IMR-90 (cell line): ENCODE measurements around the gene COL4A5. TPM values are rescaled to one million over a fixed set of nuclear protein-coding genes. Genes with fewer than 3 reads are reported as not detected.

Experiments
- ATAC-seq: fragments of 200-7000 bp; cut with Tn5 transposase; 2 replicates; pipeline ENCODE4 v1.9.1; 2020; ENCODE audit warnings: low read depth, mild to moderate bottlenecking, moderate library complexity
- BruUV-seq: library from RNA; stranded (reverse); fragments of 400-500 nt; replicated peaks from 2 replicates; lab custom pipeline; 2021; lab: Mats Ljungman, UMichigan
- CTCF ChIA-PET: fragments of 300-600 bp; formaldehyde crosslinking; extraction: SDS; loops from one replicate; lab custom pipeline; 2021; ENCODE audit warnings: antibody characterized with exemption; lab: Yijun Ruan, JAX
- POLR2A ChIA-PET: fragments of 300-600 bp; sonication (Branson Sonifier 250); formaldehyde crosslinking; loops from one replicate; lab custom pipeline; 2022; ENCODE audit warnings: antibody characterized with exemption; ENCODE audit not compliant: unreplicated experiment; lab: Charles Lee
- DNase-seq: peaks from one replicate; pipeline ENCODE4 v3.0.0; 2013
- H2AFZ ChIP-seq: replicated peaks from 2 replicates; pipeline ENCODE3; 2013; ENCODE audit warnings: low read length, mild to moderate bottlenecking; ENCODE audit not compliant: poor library complexity
- H2AK5ac ChIP-seq: 2 replicates; pipeline ENCODE4 v1.6.1; 2013; ENCODE audit warnings: low read depth, low read length, inconsistent platforms
- H2AK9ac ChIP-seq: replicated peaks from 2 replicates; pipeline ENCODE3; 2013; ENCODE audit warnings: mild to moderate bottlenecking, low read depth, low read length, moderate library complexity; ENCODE audit not compliant: poor library complexity
- H2BK120ac ChIP-seq: 2 replicates; pipeline ENCODE4 v1.6.1; 2013; ENCODE audit warnings: low read depth, low read length, inconsistent platforms
- H2BK15ac ChIP-seq: 3 replicates; pipeline ENCODE4 v1.6.1; 2013; ENCODE audit warnings: low read depth, low read length, inconsistent platforms
- H2BK20ac ChIP-seq: 2 replicates; pipeline ENCODE4 v1.6.1; 2013; ENCODE audit warnings: low read depth, mild to moderate bottlenecking, inconsistent platforms, low read length, moderate library complexity
- H2BK5ac ChIP-seq: 2 replicates; pipeline ENCODE4 v1.6.1; 2013; ENCODE audit warnings: mild to moderate bottlenecking, low read depth, low read length, inconsistent platforms; ENCODE audit not compliant: poor library complexity, severe bottlenecking
- H3K14ac ChIP-seq: replicated peaks from 2 replicates; pipeline ENCODE4 v1.6.1; 2013; ENCODE audit warnings: low read depth, low read length, inconsistent platforms
- H3K18ac ChIP-seq: 2 replicates; pipeline ENCODE4 v1.6.1; 2013; ENCODE audit warnings: low read depth, low read length, control low read depth
- H3K23ac ChIP-seq: 2 replicates; pipeline ENCODE4 v1.6.1; 2013; ENCODE audit warnings: low read depth, low read length, inconsistent platforms
- H3K27ac ChIP-seq: 2 replicates; pipeline ENCODE4 v1.5.1; 2013; ENCODE audit warnings: mild to moderate bottlenecking, control low read depth, low read length; ENCODE audit not compliant: insufficient read depth
- H3K27me3 ChIP-seq: 2 replicates; pipeline ENCODE4 v1.6.1; 2013; ENCODE audit warnings: low read length; ENCODE audit not compliant: control insufficient read depth, insufficient read depth
- H3K36me3 ChIP-seq: 2 replicates; pipeline ENCODE4 v1.6.1; 2013; ENCODE audit warnings: low read length, mixed read lengths; ENCODE audit not compliant: control insufficient read depth, insufficient read depth
- H3K4ac ChIP-seq: 2 replicates; pipeline ENCODE4 v1.6.1; 2013; ENCODE audit warnings: low read depth, low read length, inconsistent platforms
- H3K4me1 ChIP-seq: 2 replicates; pipeline ENCODE4 v1.6.1; 2013; ENCODE audit warnings: low read length, mixed read lengths; ENCODE audit not compliant: control insufficient read depth, insufficient read depth
- H3K4me2 ChIP-seq: 2 replicates; pipeline ENCODE4 v1.6.1; 2013; ENCODE audit warnings: low read depth, mild to moderate bottlenecking, control low read depth, low read length, moderate library complexity
- H3K4me3 ChIP-seq: 2 replicates; pipeline ENCODE4 v1.5.1; 2013; ENCODE audit warnings: low read depth, mild to moderate bottlenecking, control low read depth, low read length, moderate library complexity; ENCODE audit not compliant: insufficient read depth
- H3K56ac ChIP-seq: 2 replicates; pipeline ENCODE4 v1.6.1; 2013; ENCODE audit warnings: low read length, inconsistent platforms; ENCODE audit not compliant: insufficient read depth; ENCODE audit errors: extremely low read depth
- H3K79me1 ChIP-seq, 2 experiments: 2 replicates each; pipeline ENCODE4 v1.6.1; 2013; ENCODE audit warnings: low read length in 2 of 2, inconsistent platforms in 1 of 2, low read depth in 1 of 2
- H3K9ac ChIP-seq: 2 replicates; pipeline ENCODE4 v1.6.1; 2013; ENCODE audit warnings: low read depth, low read length, control low read depth
- H3K9me1 ChIP-seq: 2 replicates; pipeline ENCODE4 v1.6.1; 2013; ENCODE audit warnings: low read length, inconsistent platforms; ENCODE audit not compliant: insufficient read depth
- H3K9me3 ChIP-seq: 2 replicates; pipeline ENCODE4 v1.6.1; 2013; ENCODE audit warnings: low read length; ENCODE audit not compliant: control insufficient read depth, insufficient read depth
- H4K20me1 ChIP-seq: 2 replicates; pipeline ENCODE4 v1.6.1; 2013; ENCODE audit warnings: low read length, inconsistent platforms; ENCODE audit not compliant: insufficient read depth
- H4K5ac ChIP-seq: 2 replicates; pipeline ENCODE4 v1.6.1; 2013; ENCODE audit warnings: mild to moderate bottlenecking, low read depth, low read length, control low read depth
- H4K8ac ChIP-seq, 2 experiments: 2 replicates each; pipeline ENCODE4 v1.6.1; 2013; ENCODE audit warnings: low read depth in 2 of 2, low read length in 2 of 2, control low read depth in 1 of 2, inconsistent platforms in 1 of 2
- H4K91ac ChIP-seq: 2 replicates; pipeline ENCODE4 v1.6.1; 2013; ENCODE audit warnings: low read depth, low read length, inconsistent platforms; ENCODE audit not compliant: insufficient read depth
- CEBPB ChIP-seq: IDR thresholded peaks from 2 replicates; pipeline ENCODE4 v1.6.1; 2012; ENCODE audit warnings: low read depth, low read length, improper control_type of control experiment
- MAZ ChIP-seq: IDR thresholded peaks from 2 replicates; pipeline ENCODE4 v1.6.1; 2012; ENCODE audit warnings: low read depth, mild to moderate bottlenecking, low read length, improper control_type of control experiment, moderate library complexity, borderline replicate concordance
- MXI1 ChIP-seq: IDR thresholded peaks from 2 replicates; pipeline ENCODE4 v1.6.1; 2012; ENCODE audit warnings: low read depth, mild to moderate bottlenecking, low read length, moderate library complexity, borderline replicate concordance
- POLR2A ChIP-seq: IDR thresholded peaks from 2 replicates; pipeline ENCODE4 v1.6.1; 2012; ENCODE audit warnings: mild to moderate bottlenecking, low read depth, low read length
- RFX5 ChIP-seq: IDR thresholded peaks from 2 replicates; pipeline ENCODE4 v1.8.0; 2012; ENCODE audit warnings: low read depth, mild to moderate bottlenecking, low read length, moderate library complexity
- WGBS, 2 experiments: methylation state at CpG; one replicate each; pipeline versions ENCODE4 v1.1.5 to v1.1.7; 2013; ENCODE audit warnings: missing lambda C conversion rate in 2 of 2; ENCODE audit not compliant: insufficient read length in 1 of 2; ENCODE audit errors: extremely low coverage in 2 of 2; 5-methylcytosine and 5-hydroxymethylcytosine counted together
- dilution Hi-C: fragments of 300-500 bp; cut with HindIII; formaldehyde crosslinking; loops from one replicate; pipeline ENCODE4 v1.14.3; 2018; ENCODE audit warnings: low sequenced_read_pairs; ENCODE audit not compliant: unreplicated experiment
- in situ Hi-C: fragments of 300-500 bp; cut with MboI; formaldehyde crosslinking; loops from 3 replicates; pipeline ENCODE4 v1.14.3; 2019; ENCODE audit warnings: low sequenced_read_pairs, inconsistent platforms, mixed read lengths
- intact Hi-C: fragments of 100-400 bp; cut with micrococcal nuclease; formaldehyde crosslinking; loops from 2 replicates; pipeline ENCODE4 v1.10.0; 2022
- polyA plus RNA-seq, 3 experiments: library from polyadenylated mRNA; depleted of rRNA; stranded (reverse); fragments of >200 nt; gene quantifications; 2 replicates each; pipeline ENCODE4 v1.2.3, GENCODE V29; 2012; ENCODE audit warnings: low replicate concordance in 1 of 3
- total RNA-seq: library from RNA; depleted of rRNA; stranded (reverse); fragments of >200 nt; gene quantifications from 2 replicates; pipeline ENCODE4 v1.2.3, GENCODE V29; 2012
- TF ChIP-seq, protein P1 (sequence below): conservative IDR thresholded peaks from 2 replicates; pipeline ENCODE4 v1.5.1; 2012; ENCODE audit warnings: mild to moderate bottlenecking, low read depth, low read length, improper control_type of control experiment
- TF ChIP-seq, protein P2 (sequence below): fragments of 150-350 bp; IDR thresholded peaks from 2 replicates; pipeline ENCODE4 v1.6.1; 2016; ENCODE audit warnings: low read depth, mild to moderate bottlenecking, low read length, moderate library complexity, borderline replicate concordance

Gene COL4A5
- total and polyA plus RNA-seq, 2 of the 4 experiments (the other 2 are of a cell fraction) = 16.3 to 26.6 TPM

DNA sequence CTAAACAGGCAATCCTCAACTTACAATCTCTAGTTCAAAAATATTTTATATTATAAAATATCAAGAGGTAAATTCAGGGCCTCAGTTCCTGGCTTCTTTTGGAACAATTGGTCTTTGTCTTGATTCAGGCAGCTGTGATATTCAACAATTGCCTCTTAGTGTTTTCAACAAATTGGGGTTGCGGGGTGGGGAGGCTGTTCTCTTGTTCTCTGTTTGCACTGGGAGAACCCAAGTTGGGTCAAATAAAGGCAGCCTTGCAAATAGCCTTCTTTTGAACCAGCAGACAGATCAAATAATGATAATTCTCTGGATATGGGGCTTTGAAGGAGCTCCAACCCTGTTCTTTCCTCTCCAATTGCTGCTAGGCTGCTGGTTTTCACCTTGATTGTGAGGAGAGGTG is 142.5 kb downstream of the COL4A5 start:
- TF ChIP-seq, protein P1, sequence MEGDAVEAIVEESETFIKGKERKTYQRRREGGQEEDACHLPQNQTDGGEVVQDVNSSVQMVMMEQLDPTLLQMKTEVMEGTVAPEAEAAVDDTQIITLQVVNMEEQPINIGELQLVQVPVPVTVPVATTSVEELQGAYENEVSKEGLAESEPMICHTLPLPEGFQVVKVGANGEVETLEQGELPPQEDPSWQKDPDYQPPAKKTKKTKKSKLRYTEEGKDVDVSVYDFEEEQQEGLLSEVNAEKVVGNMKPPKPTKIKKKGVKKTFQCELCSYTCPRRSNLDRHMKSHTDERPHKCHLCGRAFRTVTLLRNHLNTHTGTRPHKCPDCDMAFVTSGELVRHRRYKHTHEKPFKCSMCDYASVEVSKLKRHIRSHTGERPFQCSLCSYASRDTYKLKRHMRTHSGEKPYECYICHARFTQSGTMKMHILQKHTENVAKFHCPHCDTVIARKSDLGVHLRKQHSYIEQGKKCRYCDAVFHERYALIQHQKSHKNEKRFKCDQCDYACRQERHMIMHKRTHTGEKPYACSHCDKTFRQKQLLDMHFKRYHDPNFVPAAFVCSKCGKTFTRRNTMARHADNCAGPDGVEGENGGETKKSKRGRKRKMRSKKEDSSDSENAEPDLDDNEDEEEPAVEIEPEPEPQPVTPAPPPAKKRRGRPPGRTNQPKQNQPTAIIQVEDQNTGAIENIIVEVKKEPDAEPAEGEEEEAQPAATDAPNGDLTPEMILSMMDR = no peak
- TF ChIP-seq RFX5 (no peak), MAZ (no peak), MXI1 (no peak), CEBPB (no peak), POLR2A (no peak)
- TF ChIP-seq, protein P2, sequence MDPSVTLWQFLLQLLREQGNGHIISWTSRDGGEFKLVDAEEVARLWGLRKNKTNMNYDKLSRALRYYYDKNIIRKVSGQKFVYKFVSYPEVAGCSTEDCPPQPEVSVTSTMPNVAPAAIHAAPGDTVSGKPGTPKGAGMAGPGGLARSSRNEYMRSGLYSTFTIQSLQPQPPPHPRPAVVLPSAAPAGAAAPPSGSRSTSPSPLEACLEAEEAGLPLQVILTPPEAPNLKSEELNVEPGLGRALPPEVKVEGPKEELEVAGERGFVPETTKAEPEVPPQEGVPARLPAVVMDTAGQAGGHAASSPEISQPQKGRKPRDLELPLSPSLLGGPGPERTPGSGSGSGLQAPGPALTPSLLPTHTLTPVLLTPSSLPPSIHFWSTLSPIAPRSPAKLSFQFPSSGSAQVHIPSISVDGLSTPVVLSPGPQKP = no peak
- DNase-seq (no peak), ATAC-seq (no peak)
- no peak overlapping the region for H4K5ac ChIP-seq
- no peak overlapping the region for H2AK9ac ChIP-seq
- H3K36me3 ChIP-seq = peaks cover 2% of the 10 kb centered on the region
- no peak overlapping the region for H3K18ac ChIP-seq
- intact Hi-C loops (no loop called here), in situ Hi-C loops (no loop called here), dilution Hi-C loops (no loop called here)
- no peak overlapping the region for H3K9ac ChIP-seq
- H3K9me3 ChIP-seq = no peaks in the 10 kb centered on the region
- H3K23ac ChIP-seq = no peak overlapping the region
- no TSS peak for BruUV-seq
- H3K79me1 ChIP-seq = no peaks in the 10 kb centered on the region
- H3K9me1 ChIP-seq = no peaks in the 10 kb centered on the region
- H2BK20ac ChIP-seq = no peak overlapping the region
- H4K20me1 ChIP-seq = no peaks in the 10 kb centered on the region
- H3K27ac ChIP-seq = no peak overlapping the region
- H3K4me3 ChIP-seq = no peak overlapping the region
- no peak overlapping the region for H2BK5ac ChIP-seq
- no peak overlapping the region for H2BK120ac ChIP-seq
- H3K56ac ChIP-seq = no peak overlapping the region
- CTCF ChIA-PET = interaction anchor here (0.6 kb wide), 1 partner anchor 66 kb away, joined by 3 read pairs; no protein-coding TSS in a partner anchor
- H2AK5ac ChIP-seq = no peak overlapping the region
- H4K8ac ChIP-seq = no peak overlapping the region
- no CpG with 5 or more reads among the region's 1 CpG for WGBS, 2 experiments
- no peak overlapping the region for H2AFZ ChIP-seq
- no peak overlapping the region for H4K91ac ChIP-seq
- POLR2A ChIA-PET = interaction anchor here (0.6 kb wide), 1 partner anchor 61 kb away, joined by 5 read pairs; no protein-coding TSS in a partner anchor
- no peak overlapping the region for H3K4me2 ChIP-seq
- no peaks in the 10 kb centered on the region; the same call in 1 of the 2 replicates for H3K27me3 ChIP-seq
- no peak overlapping the region for H2BK15ac ChIP-seq
- H3K4me1 ChIP-seq = no peaks in the 10 kb centered on the region
- H3K4ac ChIP-seq = no peak overlapping the region
- H3K14ac ChIP-seq = no peak overlapping the region
